Activated CD4-positive, CD25-positive, alpha-beta regulatory T cell (primary cell): ENCODE measurements around the gene CFDP1.

Source experiments
- DNase-seq, 4 experiments: peaks; one replicate each; lab custom pipeline; 2025; lab: John Stamatoyannopoulos, UW

The CFDP1 gene

DNA sequence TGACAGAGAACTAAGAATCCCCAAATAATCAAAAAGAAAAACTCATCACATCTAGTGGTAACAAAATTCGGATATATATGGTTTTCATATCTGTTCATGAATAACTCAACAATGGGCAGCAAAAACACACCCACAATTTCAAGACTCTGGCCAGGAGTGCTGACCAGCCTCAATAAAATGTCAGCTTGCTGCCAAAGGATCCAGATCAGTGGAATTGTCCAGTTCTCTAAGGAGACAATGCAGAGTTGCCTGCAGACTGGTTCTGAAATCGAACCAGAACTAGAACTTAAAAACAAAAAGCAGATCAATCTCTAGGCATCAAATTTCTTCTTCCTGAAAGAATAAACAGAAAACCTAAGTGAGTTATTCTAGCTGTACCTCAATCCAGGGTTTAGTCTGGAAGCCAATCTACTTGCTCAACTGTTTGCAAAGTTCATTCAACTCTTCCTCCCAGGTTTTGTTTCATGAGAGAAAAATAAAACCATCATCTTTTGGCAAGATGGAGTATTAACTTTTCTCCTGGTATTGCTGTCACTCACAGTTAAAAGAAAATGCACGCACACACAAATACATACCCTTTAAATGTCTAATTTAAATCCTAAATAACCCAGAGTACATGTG is 61.0 kb downstream of the CFDP1 start:
- no peak for DNase-seq

GRCh38 chr16:75371171-75371570 is 62.1 kb downstream of the CFDP1 start:
- DNase-seq = no peak

DNA sequence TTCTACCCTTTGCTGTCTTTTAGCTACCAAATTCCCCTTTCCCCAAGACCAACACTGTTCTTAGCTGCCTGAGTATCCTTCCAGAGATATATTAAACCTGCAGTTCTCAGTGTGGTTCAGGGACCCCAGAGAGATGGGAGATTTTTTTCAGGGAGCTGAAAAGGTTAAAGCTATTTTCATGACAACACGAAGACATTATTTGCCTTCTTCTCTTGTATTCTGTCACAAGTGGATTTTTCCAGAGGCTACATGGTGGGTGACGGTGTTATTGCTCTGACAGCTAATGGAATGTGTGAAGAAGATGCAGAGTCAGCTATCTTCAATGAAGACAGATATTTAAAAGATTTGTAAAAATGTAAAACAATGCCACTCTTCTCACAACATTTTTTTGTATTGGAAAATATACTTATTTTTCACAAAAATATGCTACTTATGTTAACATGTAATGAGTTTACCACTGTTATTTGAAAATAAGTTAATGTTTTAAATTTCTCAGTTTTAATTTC is 69.0 kb downstream of the CFDP1 start:
- DNase-seq = no peak

- no peak for DNase-seq
These were observed 70.5 kb downstream of the CFDP1 start for GRCh38 chr16:75362846-75363245.

- DNase-seq = no peak
These were observed 71.4 kb downstream of the CFDP1 start for GRCh38 chr16:75361936-75362335.

- DNase-seq = no peak
These were observed 79.1 kb downstream of the CFDP1 start for GRCh38 chr16:75354170-75354569.

DNA sequence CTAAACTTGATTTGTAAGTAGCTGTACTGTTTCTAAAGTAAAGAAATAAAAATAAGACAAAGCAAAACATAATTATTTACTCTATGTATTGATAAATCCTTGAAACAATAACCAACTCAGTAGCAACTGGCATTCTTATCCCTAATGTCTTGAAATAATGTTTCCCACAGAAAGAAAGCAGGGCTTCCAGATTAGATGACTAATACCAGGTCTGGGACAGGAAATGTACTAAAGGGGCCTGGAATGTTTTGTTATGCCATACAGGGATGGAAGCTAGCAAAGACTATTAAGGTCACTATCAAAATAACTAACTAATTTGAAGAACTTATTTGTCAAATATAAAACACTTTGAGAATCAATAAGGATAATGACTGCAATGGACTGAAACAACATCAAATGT is 82.1 kb downstream of the CFDP1 start:
- DNase-seq = no peak

DNA sequence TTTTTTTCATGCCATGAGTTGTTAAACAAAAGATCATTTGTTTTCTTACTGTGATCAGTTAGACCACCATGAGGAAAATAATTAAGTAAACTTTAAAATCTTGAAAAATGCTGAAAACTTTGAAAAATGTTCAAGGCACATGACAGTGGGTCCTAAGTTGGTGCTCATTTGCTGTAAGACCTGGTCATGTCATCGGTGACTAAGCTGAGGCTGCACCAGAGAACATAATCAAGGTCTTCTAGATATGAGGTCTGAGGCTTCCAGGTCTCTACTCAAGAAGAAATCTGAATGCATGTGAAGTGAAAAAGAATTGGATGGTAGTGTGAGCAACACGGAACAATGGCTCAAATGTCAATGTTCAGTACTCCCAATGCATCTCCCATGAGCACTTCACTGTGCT is 87.6 kb downstream of the CFDP1 start:
- no peak for DNase-seq

DNA sequence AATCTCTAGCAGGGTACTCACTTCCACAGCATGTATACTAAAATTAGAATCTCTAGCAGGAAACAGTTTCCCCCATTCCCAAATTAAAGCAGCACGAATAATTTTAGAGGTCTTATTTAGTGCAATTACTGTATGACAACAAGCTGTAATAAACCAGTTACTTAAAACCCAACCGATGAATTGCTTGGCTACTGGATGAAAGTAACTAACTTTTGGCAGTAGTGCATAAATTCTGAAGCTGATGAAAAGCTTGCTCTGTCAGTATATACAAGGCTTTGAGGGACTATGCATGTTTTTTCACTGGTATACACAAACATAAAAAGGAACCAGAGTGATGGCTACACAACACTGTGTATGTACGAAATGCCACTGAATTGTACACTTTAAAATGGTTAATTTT is 89.4 kb downstream of the CFDP1 start:
- DNase-seq = no peak

DNA sequence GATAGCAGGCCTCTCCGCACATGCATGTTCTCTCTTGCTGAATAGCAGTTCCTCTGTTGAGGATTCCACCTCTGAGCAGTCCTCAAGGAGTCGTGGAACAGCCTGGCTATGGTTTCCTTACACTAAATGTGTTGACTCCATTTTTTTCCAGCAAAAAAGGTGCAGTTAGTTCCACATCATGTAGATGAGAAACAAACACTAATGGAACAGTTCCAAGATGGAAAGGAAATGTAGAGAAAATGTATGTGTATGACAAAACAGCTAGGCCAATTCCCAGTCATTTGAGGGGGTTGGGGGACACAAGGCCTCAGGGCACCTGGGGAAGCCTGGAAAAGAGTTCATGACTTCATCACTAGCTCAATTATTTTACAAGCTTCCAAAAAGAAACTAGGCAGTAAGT is 90.0 kb downstream of the CFDP1 start:
- DNase-seq = no peak

DNA sequence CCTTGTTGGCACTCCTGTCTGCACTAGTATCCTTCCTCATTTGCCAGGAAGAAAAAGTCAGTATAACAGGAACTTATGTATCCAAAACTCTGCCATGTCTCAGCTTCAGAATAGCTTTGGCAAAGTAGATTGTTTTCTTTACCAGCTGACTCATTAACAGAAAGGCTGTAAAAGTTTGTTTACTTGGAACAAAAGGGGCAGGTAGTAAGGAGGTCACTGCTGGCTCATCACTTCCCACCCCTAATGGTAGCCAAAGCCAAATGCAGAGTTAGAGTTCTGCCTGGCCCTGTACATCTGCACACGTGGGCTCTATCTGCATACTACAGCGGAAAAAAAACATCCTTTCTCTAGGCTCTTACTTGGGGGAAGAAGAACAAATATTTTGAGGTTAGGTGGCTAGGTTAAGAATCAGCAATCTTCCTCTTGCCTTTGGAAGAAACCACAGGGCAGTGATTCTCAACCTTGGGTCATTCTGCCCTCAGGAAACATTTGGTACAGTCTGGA is 90.9 kb downstream of the CFDP1 start:
- DNase-seq = no peak

DNA sequence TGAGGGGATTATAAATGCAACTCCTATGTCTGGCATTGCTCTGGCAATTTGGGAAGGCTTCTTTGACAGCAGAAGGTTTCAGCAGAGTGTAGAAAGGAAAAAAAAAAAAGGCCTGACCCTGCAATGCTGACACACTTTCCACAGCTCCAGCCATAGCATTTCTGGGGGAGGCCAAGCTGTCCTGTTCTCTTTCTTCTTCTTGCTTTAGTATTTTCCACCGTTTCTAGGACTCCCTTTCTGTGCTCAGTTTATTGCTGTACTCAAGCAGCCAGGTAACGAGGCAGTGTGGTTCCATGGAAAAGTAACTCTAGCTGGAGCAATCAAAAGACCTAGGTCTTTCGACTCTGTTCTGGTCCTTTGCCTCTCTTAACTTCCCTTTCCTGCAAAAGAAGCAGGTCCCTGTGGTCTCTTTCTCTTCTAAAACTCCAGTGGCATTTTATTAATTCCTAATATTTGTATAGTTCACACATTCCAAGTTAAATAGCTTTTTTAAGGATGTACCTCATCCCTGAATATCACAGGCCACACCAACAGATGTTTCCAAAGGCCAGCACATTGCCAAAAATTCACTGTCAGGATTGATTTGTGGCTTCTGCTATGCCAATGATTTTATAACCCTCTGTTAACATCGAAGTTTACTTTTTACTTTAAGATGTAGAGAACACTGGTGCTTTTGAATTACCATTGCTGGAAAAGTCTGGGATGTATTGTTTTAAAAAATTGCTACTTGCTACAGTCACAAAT is 91.6 kb downstream of the CFDP1 start:
- no peak for DNase-seq

- DNase-seq = no peak
These were observed 92.4 kb downstream of the CFDP1 start for GRCh38 chr16:75340741-75341491.

- no peak for DNase-seq
These were observed 95.9 kb downstream of the CFDP1 start for GRCh38 chr16:75337430-75337829.

DNA sequence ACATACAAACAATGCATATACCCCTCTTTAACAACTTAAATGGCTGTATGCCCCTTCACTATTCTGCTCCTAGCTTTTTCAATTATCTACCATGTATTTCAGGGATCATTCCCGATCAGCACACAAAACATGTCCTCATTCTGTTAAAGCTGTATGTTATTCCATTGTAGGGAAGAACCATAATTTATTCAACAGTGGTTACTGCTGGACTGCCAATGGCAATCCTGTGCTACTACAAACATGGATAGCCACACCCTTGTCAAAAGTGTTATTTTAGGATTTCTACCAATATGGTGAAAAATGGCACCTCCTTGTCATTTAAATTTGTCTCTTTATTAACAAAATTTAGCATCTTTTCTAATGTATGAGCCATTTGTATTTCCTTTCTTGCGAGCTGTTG is 96.8 kb downstream of the CFDP1 start:
- no peak for DNase-seq

- DNase-seq = no peak
These were observed 99.6 kb downstream of the CFDP1 start for GRCh38 chr16:75333721-75334163.

GRCh38 chr16:75329943-75330342 is 103.4 kb downstream of the CFDP1 start:
- no peak for DNase-seq

DNA sequence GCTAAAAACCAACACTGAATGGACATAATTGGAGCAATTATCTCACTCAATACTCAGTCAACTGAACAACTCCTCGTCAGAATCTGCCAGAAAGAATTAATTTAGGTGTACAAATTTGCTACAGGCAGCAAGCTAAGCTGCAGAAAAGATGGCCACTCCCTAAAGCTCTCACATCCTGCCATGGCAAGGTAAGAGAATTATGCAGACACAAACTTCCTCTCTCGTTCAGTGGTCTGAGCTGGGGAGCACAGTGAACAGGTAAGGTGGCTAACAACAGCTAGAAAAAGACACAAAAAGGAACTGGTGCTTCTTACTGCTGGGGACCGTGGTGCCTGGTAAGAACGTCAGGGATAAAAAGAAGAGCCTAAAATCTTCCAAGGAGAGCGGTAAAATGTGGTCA is 107.0 kb downstream of the CFDP1 start:
- no peak for DNase-seq

DNA sequence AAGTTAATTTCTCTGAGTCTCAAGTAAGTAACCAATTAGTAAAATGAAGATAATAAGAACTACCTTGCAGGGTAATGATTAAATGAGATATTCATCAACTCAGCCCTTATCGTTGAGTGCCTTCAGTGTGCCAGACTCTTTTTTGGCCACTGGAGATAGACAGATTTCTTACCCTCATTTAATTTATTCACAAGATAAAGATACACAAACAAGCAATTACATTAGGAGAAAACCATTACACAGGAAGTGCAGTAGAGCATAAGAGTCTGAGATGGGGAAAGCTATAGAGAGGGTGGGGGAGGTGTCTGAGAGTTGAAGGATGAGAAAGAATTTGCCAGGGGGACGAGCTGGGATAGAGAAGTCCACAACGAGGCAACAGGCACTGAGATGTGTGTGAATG is 109.4 kb downstream of the CFDP1 start:
- no peak for DNase-seq

DNA sequence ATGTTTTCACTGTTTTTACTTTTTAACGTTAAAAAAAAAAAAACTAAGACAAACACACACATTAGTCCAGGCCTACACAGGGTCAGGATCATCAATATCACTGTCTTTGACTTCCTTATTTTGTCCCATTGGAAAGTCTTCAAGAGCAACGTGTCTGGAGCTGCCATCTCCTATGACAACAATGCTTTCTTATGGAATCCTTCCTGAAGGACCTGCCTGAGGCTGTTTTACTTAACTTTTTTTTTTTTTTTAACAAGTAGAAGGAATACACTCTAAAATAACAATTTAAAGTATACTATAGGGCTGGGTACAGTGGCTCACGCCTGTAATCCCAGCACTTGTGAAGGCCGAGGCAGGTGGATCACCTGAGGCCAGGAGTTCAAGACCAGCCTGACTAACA is 110.1 kb downstream of the CFDP1 start:
- no peak for DNase-seq

- no peak for DNase-seq
These were observed 110.6 kb downstream of the CFDP1 start for GRCh38 chr16:75322740-75323139.

DNA sequence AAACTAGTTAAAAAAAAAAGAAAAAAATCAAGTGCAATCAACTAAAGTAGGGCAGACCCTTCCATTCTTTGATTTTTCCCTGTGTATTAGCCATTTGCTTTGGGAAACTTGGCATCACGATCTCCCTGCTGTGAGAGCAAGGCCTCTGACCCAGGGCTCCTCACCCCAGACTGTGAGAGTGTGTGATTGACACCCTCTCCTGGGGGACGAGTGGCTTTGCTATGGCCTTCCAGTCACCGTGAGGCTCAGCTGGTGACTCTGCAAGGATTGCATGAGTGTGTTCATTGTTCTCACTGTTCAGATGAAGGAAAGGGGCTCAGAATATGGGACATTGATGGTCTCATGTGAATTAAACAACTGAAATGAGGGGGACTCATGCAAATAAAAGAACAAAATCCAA is 112.9 kb downstream of the CFDP1 start:
- no peak for DNase-seq
